BLaER1 treated with 17β-estradiol and CSF1 and Interleukin-3, amounts not matched to agents 10 nM and 100 nM (cell line): ENCODE measurements around the gene ANKFN1.

Experiments
- H3K27ac ChIP-seq, 11 experiments: shearing (Covaris generic); formaldehyde crosslinking; 2 replicates each; pipeline ENCODE4 v1.8.1; 2022
- H3K27me3 ChIP-seq, 11 experiments: shearing (Covaris generic); formaldehyde crosslinking; 2 replicates each; pipeline ENCODE4 v1.8.1; 2022
- H3K36me3 ChIP-seq, 11 experiments: shearing (Covaris generic); formaldehyde crosslinking; 2 replicates each; pipeline ENCODE4 v1.8.1; 2022
- H3K4me1 ChIP-seq, 10 experiments: shearing (Covaris generic); formaldehyde crosslinking; 2 replicates each; pipeline ENCODE4 v1.8.1; 2022
- H3K4me2 ChIP-seq, 11 experiments: shearing (Covaris generic); formaldehyde crosslinking; 2 replicates each; pipeline ENCODE4 v1.8.1; 2022
- H3K4me3 ChIP-seq, 10 experiments: shearing (Covaris generic); formaldehyde crosslinking; 2 replicates each; pipeline ENCODE4 v1.8.1; 2022
- H3K9ac ChIP-seq, 11 experiments: shearing (Covaris generic); formaldehyde crosslinking; 2 replicates each; pipeline ENCODE4 v1.8.1; 2022
- H3K9me3 ChIP-seq, 11 experiments: shearing (Covaris generic); formaldehyde crosslinking; replicated peaks in 1 of 11; 2 replicates each; pipeline ENCODE4 v1.8.1; 2022
- H4K20me1 ChIP-seq, 11 experiments: shearing (Covaris generic); formaldehyde crosslinking; 2 replicates each; pipeline ENCODE4 v1.8.1; 2022
- Cebpa-rat ChIP-seq, 11 experiments: shearing (Covaris generic); IDR thresholded peaks; 2 replicates each; pipeline ENCODE4 v1.8.1; 2022

ANKFN1 gene

DNA sequence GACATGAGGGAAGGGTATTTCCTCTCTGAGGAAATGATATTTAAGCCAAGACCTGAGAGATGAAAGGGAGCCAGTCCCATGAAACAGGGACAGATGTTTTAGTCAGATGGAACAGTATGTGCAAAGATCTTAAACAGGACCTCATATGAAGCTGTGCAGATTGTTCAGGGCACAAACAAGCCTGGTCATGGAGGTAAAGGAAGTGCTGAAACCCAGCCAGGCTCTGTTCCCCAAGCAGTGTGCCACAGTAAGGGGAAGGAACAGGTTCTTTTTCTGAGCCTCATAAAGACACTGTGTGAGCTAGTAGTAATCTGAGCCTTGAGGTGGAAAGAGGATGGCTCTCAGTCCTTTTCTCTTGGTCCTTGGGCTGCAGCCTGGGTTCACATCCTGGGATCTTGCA, 159.9 kb downstream of the ANKFN1 start:
- no peak overlapping the region for H3K4me3 ChIP-seq
- no peaks in the 10 kb centered on the region for H3K27me3 ChIP-seq
- H3K9ac ChIP-seq: no peak overlapping the region
- no peak overlapping the region for H3K4me2 ChIP-seq
- H3K4me1 ChIP-seq: peaks cover 0 to 7% (median 0%) of the 10 kb centered on the region in 10 experiments; a peak in 5 of 20 replicates
- no peaks in the 10 kb centered on the region for H4K20me1 ChIP-seq
- no peak overlapping the region for H3K27ac ChIP-seq
- H3K36me3 ChIP-seq: no peaks in the 10 kb centered on the region
- no peak for TF ChIP-seq Cebpa-rat (IDR thresholded peaks at IDR 0.05)
- H3K9me3 ChIP-seq: no peaks in the 10 kb centered on the region

DNA sequence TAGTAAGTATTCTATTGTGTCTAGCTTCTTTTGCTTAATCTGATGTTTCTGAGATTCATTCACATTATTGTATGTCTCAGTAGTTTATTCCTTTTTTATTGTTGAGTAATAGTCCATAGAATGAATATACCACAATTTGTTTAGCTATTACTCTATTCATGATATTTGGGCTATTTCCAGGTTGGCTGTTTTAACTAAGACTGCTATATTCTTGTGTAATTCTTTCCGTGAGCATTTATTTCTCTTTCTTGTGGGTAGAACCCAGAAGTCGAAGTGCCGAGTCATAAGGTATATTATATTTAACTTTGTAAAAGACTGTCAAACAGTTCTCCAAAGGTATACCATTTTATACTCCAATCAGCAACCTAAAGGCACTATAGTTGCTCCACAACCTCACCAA, 160.8 kb downstream of the ANKFN1 start:
- no peaks in the 10 kb centered on the region for H4K20me1 ChIP-seq
- no peak overlapping the region for H3K27ac ChIP-seq
- H3K9me3 ChIP-seq: no peaks in the 10 kb centered on the region
- H3K36me3 ChIP-seq: no peaks in the 10 kb centered on the region
- no peak overlapping the region for H3K9ac ChIP-seq
- H3K4me2 ChIP-seq: no peak overlapping the region
- H3K4me3 ChIP-seq: no peak overlapping the region
- TF ChIP-seq Cebpa-rat (IDR thresholded peaks at IDR 0.05): no peak
- H3K27me3 ChIP-seq: no peaks in the 10 kb centered on the region
- peaks cover 0 to 7% (median 0%) of the 10 kb centered on the region in 10 experiments; a peak in 5 of 20 replicates for H3K4me1 ChIP-seq

DNA sequence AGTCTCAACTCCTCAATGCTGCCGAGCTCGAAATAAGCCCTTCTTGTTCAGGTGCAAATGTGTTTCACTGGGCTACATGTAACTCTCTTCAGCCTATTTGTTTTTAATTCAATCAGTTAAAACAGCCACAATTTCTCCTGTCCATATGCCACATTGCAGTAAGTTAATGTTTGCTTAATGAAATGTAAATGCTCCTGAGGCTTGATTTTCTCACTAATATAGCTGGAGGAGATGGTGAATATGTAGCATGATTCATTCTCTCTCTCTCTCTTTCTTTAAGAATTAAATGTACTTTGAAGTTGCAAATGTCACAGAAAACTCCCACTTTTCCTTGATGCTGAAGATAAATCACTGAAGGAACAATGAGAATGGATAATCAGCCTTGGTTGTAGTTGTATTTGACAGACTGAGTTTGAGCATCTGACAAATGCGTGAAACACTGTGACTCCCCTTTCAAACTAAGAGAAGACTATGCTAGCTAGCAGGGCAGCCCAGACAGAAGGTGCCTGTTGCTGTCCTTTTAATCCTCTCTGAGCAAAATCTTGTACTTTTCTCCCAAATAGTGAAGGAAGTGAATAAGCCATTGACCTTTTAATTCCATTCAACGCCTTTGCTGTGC, 161.8 kb downstream of the ANKFN1 start:
- no peaks in the 10 kb centered on the region for H4K20me1 ChIP-seq
- H3K4me1 ChIP-seq: peaks cover 0 to 7% (median 0%) of the 10 kb centered on the region in 10 experiments; a peak in 5 of 20 replicates
- H3K4me3 ChIP-seq: no peak overlapping the region
- no peaks in the 10 kb centered on the region for H3K9me3 ChIP-seq
- H3K9ac ChIP-seq: no peak overlapping the region
- H3K4me2 ChIP-seq: no peak overlapping the region
- H3K27ac ChIP-seq: no peak overlapping the region
- no peaks in the 10 kb centered on the region for H3K27me3 ChIP-seq
- TF ChIP-seq Cebpa-rat (IDR thresholded peaks at IDR 0.05): no peak
- H3K36me3 ChIP-seq: no peaks in the 10 kb centered on the region

DNA sequence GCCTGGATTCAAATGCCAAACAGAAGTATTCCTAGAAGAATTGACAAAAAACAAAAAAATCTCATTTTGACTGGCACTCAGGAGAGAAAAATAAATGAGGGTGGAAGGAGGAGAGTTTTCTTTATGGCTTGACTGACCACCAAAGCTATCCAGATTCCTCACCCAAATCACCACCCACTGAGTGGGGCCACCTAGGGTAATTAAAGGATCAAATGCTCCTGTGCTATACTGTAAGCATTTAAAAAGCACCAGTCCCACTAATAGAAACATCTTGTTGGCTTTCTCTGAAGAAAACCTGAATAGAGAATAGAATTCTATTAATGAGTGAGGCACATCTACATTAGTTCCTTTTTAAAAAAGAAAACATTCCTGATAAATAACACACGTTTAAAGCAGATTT, 163.3 kb downstream of the ANKFN1 start:
- Histone ChIP-seq H3K27ac (no peak overlapping the region), H3K4me1 (peaks cover 0 to 7% (median 0%) of the 10 kb centered on the region in 10 experiments; a peak in 5 of 20 replicates), H3K9ac (no peak overlapping the region), H3K4me2 (no peak overlapping the region), H3K4me3 (no peak overlapping the region), H4K20me1 (no peaks in the 10 kb centered on the region), H3K27me3 (no peaks in the 10 kb centered on the region), H3K36me3 (no peaks in the 10 kb centered on the region), H3K9me3 (no peaks in the 10 kb centered on the region)
- TF ChIP-seq Cebpa-rat (IDR thresholded peaks at IDR 0.05): no peak

DNA sequence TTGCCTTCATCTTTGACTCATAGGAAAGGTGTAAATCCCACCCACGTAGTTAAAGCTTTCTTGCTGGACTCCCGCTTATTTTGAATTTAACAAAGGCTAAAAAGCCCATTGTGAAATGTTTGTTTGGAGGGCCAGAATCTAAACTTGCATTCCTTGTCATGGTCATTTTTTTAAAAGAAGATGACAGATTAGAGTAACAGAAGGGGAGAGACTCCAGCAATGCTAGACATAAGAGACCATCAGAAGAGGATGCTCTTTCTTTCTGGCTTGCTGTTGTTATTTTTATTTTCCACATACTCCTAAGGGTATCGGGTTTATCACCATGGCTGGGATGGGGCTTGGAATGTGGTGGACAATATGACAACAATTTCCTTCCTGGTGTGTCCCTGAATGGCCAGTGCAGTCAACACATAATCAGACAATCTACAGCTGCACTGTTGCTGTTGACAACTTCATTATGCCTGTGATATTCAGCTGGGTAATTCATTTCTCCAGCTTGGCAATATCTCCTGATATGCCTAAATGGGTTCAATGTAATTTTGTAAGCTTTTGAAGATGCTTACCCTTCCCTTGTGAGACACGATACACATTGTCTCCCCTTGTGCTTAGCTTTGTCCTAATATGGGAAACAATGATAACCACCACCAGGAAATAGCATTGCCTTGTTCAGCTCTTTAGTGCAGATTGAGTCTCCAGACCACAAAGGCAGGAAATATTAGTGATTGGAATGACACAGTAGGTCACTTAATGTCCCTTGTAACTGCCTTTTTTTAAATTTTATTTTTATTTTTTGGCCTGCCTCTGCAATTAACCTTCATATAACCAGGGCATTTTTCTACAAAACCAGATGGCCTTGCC, 164.3 kb downstream of the ANKFN1 start:
- Histone ChIP-seq H4K20me1 (no peaks in the 10 kb centered on the region), H3K36me3 (no peaks in the 10 kb centered on the region), H3K4me3 (no peak overlapping the region), H3K9ac (no peak overlapping the region), H3K4me1 (peaks cover 0 to 7% (median 0%) of the 10 kb centered on the region in 10 experiments; a peak in 5 of 20 replicates), H3K4me2 (peak overlapping the region in 3 of 11 experiments; percentile 3 to 11 (median 5); a peak in 1 of 22 replicates), H3K27ac (no peak overlapping the region), H3K9me3 (no peaks in the 10 kb centered on the region), H3K27me3 (no peaks in the 10 kb centered on the region)
- no peak for TF ChIP-seq Cebpa-rat (IDR thresholded peaks at IDR 0.05)

DNA sequence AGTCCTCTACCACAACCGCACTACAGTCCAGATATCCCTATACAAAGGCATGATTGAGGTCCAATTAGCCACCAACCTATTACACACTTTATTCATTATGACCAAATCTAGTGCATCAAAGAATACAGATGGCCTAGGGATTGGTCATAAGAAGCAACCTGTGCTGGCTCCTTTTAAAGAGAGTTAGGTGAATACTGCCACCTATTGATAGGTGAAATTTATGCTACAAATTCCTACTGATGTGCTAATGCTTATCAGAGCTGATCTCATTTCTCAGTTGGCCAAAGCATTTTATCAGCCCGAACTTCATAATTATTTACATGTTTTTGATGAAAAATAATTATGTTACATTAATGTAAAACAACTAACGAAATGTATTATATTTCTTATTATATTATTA, 166.3 kb downstream of the ANKFN1 start:
- Histone ChIP-seq H3K4me3 (no peak overlapping the region), H3K4me2 (no peak overlapping the region), H3K27me3 (no peaks in the 10 kb centered on the region), H3K9me3 (no peaks in the 10 kb centered on the region), H3K9ac (no peak overlapping the region), H4K20me1 (no peaks in the 10 kb centered on the region), H3K36me3 (no peaks in the 10 kb centered on the region), H3K27ac (no peak overlapping the region), H3K4me1 (peaks cover 0 to 7% (median 0%) of the 10 kb centered on the region in 10 experiments; a peak in 5 of 20 replicates)
- TF ChIP-seq Cebpa-rat (IDR thresholded peaks at IDR 0.05): no peak

DNA sequence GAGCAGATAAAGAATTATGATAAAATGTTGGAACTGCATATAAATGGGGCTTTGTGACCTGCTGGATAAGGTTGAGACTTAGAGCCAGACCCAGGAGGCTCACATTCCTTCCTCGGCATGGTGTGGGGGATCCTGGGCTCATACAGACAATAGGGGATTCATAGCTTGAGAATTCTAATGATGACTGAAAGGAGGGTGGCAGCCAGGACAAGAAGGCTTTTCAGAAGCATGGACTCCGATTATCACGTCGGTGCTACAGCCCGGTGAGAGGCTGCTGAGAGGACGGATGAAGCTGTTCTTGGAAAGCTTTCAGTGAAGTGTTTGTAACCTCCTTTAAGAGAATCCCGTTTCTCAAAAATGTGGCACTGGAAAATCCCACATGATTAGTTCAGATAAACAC, 167.2 kb downstream of the ANKFN1 start:
- peaks cover 0 to 7% (median 0%) of the 10 kb centered on the region in 10 experiments; a peak in 5 of 20 replicates for H3K4me1 ChIP-seq
- no peak overlapping the region for H3K9ac ChIP-seq
- H3K36me3 ChIP-seq: no peaks in the 10 kb centered on the region
- no peaks in the 10 kb centered on the region for H3K27me3 ChIP-seq
- no peaks in the 10 kb centered on the region for H3K9me3 ChIP-seq
- H3K27ac ChIP-seq: no peak overlapping the region
- H3K4me2 ChIP-seq: no peak overlapping the region
- no peak for TF ChIP-seq Cebpa-rat (IDR thresholded peaks at IDR 0.05)
- no peak overlapping the region for H3K4me3 ChIP-seq
- H4K20me1 ChIP-seq: no peaks in the 10 kb centered on the region

DNA sequence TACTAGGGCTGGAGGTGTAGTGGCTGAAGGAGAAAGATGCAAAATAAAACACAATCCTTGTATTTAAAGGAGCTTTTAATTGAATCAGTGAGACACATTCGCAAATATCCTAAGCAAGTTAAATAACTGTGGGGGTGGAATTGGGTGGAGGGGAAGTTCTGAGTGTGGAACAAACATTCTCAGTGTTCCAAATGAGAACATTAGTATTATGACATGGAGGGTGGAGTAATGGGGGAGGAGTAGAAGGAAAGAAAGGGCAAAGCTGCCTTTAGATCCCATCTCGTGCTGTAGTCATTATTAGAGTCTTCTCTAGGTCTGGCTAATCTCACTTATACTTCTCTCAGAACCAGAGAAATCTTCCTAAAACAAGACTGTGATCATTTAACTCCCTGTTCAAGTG, 169.7 kb downstream of the ANKFN1 start:
- no peak overlapping the region for H3K9ac ChIP-seq
- no peak overlapping the region for H3K4me3 ChIP-seq
- peaks cover 0 to 1% (median 0%) of the 10 kb centered on the region in 10 experiments; a peak in 3 of 20 replicates for H3K4me1 ChIP-seq
- H3K27me3 ChIP-seq: no peaks in the 10 kb centered on the region
- no peaks in the 10 kb centered on the region for H3K36me3 ChIP-seq
- no peak for TF ChIP-seq Cebpa-rat (IDR thresholded peaks at IDR 0.05)
- no peak overlapping the region for H3K27ac ChIP-seq
- H3K9me3 ChIP-seq: no peaks in the 10 kb centered on the region
- H4K20me1 ChIP-seq: no peaks in the 10 kb centered on the region
- H3K4me2 ChIP-seq: no peak overlapping the region

DNA sequence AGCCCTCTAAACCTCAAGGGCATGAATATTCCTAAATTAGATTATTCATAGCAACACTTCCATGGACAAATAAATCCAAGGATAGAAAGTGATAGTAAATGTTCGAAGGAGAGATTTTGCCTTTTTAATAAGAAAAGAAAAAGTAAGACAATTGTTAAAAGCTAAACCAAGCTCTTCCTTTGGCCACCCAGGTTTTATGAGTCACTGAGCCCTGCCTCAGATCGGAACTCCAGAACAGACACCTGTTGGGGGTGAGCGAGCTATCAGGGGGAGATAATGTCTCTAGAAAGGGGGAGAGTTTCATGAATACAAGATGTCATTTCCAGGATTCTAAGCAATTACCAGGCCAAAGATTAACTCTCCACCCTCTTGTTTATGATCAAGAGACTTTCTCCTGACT, 171.4 kb downstream of the ANKFN1 start:
- H3K4me3 ChIP-seq: no peak overlapping the region
- H3K27me3 ChIP-seq: no peaks in the 10 kb centered on the region
- H3K4me1 ChIP-seq: no peaks in the 10 kb centered on the region
- no peak overlapping the region for H3K4me2 ChIP-seq
- no peaks in the 10 kb centered on the region for H3K9me3 ChIP-seq
- no peaks in the 10 kb centered on the region for H3K36me3 ChIP-seq
- H3K9ac ChIP-seq: no peak overlapping the region
- no peak overlapping the region for H3K27ac ChIP-seq
- no peak for TF ChIP-seq Cebpa-rat (IDR thresholded peaks at IDR 0.05)
- H4K20me1 ChIP-seq: no peaks in the 10 kb centered on the region
